22Rv1 (cell line): Measurements from ENCODE around the gene GRM8.
"Not testable (repeated sequence)": the region's sequence is repeated elsewhere in the genome, so short reads cannot be mapped to it uniquely, and the experiment has no call there.

Experiments
- CTCF ChIP-seq: fragments of 450-650 bp; IDR thresholded peaks from 2 replicates; pipeline ENCODE4 v1.5.1; 2017; ENCODE audit warnings: mild to moderate bottlenecking
- ZFX ChIP-seq: fragments of 450-650 bp; IDR thresholded peaks from 2 replicates; pipeline ENCODE4 v1.6.1; 2017; ENCODE audit warnings: antibody characterized with exemption, borderline replicate concordance

- TF ChIP-seq CTCF, ZFX: not testable (repeated sequence)
These were observed 370.0 kb downstream of the GRM8 start for GRCh38 chr7:126882730-126883129.
